GM21619 (cell line): Measurements from ENCODE around the gene USP36.
"Not testable (repeated sequence)": the region's sequence is repeated elsewhere in the genome, so short reads cannot be mapped to it uniquely, and the experiment has no call there.

Source experiments
- ATAC-seq: cut with Tn5 transposase; IDR thresholded peaks from one replicate; pipeline ENCODE4 v1.9.1; 2021; ENCODE audit not compliant: unreplicated experiment

Gene USP36

DNA sequence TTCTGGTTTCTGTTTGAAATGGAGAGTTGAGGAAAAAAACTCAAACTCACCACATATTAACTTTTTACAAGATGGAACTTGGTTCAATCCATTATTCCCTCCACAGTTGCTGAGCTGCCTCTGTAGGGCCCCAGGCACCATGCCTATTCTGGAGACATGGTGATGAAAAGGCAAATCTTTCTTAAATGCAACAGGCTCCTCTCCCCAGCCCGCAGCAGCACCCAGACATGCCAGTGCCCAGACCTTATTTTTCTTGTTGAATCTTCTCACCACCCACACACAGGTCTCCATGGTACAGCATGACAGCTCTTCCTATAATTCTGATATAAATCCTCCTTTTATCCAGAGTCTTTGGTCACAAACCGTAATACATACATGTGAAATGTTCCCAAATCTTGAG is 66.2 kb downstream of the USP36 start:
- no peak for ATAC-seq

DNA sequence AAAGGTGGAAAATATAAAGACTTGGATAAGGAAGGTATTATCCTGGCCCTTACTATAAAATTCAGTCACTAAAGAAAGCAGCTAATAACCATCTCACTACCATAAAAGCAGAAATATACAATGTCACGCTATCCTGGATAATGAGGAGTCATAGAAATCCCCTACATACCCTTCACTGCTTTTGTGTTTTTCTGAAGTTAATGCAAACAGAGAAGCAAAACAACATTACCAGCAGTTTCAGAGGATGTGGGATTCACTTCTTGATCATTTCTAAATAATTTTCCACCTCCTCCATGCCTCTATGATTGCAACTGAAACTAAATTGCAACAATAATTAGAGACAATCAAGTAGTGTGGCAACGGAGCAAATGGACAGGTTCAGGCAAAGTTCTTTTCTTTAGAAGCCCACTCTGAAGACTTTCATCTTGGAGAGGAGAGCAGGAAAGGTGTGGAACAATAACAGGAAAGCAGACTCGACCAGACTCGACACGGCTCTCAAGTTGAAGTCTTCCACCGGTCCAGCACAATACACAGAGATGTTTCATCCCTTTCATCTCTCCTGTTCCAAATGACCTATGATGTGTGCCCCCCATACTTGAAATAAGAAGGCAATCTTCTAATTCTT is 68.7 kb downstream of the USP36 start:
- ATAC-seq, result no peak

DNA sequence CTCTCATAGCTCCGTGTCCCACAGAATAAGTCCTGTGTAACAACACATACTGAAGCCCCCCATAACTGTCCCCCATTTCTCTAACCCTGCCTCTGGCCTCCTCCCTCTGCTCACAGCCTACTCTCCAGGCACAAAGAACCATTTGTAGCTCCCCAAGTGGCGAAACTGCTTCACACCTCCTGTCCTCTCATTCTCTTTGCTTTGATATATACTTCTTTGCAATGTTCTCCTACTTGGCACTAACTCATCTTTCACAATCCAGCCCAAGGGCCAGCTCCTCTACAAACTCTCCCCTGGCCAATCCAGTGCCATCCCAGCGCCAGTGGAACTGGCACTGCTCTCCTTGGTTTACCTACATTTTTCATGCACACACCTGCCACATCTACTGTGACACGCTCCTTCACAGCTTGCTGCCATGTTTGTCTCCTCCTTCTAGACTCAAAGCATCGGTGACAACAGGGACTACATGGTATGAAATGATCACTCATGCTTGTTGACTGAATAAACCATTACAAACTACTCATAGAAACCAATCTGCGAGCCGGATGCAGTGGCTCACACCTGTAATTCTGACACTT is 71.3 kb downstream of the USP36 start:
- no peak for ATAC-seq

DNA sequence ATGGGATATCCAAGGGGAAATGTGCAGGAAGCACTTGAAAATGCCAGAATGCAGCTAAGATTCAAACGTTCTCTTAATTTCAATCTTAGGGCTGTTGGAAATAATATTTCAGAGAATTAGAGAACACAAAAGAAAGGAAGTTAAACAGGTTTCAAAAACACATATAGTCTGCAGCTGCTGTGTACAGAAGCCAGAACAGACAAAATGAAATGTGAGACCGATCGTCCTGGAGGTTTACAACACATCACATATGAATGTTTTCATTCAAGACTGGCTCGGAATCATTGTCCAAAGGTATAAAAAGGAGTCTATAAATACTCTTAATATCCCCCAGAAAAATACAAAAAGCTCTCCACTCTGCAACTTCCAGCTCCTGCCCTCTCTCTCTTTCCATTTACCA is 72.8 kb downstream of the USP36 start:
- no peak for ATAC-seq

DNA sequence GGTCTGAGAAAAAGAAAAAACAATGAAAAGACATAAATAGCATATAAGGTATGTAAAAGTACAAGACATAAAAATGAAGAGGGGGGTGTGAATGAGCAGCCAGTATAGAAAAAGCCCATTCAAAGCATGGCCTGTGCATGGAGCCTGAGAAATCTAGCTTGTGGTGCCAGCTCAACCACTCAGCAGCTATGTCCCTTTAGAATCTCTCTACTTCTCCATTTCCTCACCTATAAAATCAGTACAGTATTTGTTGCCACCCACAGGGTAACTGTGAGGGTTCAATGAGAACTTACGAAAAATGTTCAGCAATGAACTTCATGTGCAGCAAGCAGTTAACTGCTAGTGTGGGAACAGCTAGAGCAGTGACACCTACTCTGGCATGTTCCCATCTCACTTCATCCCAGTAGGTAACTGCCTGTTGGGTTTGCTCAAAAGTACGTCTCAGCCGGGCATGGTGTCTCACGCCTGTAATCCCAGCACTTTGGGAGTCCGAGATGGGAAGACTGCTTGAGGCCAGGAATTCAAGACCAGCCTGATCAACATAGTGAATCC is 73.8 kb downstream of the USP36 start:
- no peak for ATAC-seq

DNA sequence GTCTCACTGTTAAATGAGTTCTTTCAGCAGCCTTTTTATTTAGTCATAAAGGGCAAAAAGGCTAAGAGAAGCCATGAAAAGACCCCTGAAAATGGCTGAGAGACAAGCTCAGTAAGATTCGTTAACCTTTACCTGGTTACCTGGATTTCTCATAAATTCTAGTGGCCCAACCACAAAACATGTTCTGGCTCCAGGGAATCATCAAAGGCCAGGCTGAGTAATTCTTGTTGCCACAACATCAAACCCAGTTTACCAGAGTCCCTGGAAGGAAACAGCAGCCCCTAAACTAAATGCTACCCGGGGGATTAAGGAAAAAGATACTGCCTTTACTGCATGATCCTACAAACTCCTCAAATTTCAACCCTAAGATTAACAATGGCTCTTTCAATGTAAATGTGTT is 74.4 kb downstream of the USP36 start:
- ATAC-seq, result no peak

DNA sequence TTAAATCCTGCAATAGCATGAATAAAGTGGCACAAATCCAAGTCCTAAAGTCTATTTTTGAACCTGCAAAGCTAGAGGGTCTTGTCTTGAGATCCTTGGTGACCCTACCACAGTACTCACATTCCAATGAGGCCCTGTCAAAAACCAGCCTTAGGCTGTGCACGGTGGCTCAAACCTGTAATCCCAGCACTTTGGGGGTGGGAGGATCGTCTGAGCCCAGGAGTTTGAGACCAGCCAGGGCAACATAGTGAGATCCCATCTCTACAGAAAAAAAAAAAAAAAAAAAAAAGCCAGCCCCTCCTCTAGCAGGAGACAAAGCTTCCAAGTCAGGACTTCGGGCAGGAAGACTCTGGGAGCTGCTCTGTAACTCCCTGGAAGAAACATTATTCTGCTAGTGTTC is 74.8 kb downstream of the USP36 start:
- ATAC-seq, result no peak

DNA sequence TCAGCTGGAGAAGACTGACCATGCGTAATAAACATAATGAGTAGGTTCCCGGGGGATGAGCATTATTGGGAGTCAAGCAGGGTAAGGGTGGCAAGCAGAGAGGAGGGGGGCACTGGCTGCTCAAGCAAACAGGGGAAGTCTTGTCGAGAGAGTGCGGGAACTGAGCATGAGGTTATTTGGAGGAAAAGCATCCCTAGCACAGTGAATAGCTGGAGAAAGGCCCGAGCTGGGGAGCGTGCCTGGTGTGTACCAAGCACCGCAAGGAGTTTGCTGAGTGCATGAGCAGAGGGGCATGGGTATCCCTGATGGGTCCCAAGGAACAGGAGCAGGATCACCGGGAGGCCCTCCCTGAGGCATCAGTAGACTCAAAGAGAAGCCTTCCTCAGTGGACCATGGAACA is 75.7 kb downstream of the USP36 start:
- no peak for ATAC-seq

DNA sequence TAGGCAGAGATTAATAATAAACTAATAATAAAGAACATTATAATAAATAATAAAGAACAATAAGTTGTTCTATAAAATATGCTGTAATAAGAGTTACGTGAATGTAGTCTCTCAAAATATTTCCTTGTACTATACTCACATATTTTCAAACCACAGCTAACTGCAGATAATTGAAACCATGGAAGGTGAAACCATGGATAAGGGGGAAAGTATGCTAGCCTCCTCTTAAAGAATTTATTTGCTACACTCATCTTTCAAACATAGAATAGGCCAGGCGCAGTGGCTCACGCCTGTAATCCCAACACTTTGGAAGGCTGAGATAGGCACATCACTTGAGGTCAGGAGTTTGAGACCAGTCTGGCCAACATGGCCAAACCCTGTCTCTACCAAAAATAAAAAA is 77.1 kb downstream of the USP36 start:
- ATAC-seq, result no peak

DNA sequence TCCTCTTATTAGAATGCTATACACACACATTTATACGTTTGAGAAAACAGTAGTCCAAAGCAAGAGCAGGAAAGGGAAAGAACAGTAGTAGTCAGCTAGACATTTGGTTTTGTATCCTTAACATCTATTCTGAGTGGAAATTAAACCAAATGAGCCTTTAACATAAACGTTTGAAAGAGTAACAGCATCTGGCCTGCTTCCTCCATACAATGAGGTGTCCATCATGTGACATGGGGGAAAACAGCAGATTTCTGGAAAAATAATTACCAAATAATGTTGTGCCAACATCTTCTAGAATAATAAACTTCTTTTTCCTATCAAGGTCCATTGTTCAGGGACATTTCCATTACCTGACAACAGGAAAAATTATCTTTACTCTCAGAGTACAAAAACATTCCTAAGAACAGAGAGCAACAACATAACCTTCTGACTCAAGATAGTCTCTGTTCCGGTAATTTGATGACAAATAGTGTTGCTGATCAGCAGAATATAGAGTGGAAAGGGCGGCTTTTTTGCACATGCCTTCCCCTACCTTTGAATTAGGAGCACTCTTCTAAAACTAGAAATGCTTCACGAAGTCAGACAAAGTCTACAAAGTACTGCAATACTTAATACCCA is 78.7 kb downstream of the USP36 start:
- ATAC-seq, result no peak

DNA sequence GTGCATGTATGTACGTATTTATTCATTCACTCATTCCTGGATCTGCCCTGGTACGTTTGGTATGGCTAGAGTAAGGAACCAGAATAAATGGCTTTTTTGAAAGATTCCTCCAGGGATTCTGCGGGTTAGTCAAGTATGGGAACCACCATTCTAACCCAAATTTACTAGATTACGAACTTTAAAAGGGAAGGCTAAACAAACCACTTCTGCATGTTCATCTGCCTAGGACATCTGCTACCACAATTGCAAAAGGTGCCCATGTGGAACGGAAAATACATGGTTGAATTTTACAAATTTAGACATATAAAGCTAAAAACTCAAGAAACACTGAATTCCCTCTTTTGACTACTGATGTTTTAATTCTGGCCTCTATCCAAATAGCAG is 80.7 kb downstream of the USP36 start:
- no peak for ATAC-seq

DNA sequence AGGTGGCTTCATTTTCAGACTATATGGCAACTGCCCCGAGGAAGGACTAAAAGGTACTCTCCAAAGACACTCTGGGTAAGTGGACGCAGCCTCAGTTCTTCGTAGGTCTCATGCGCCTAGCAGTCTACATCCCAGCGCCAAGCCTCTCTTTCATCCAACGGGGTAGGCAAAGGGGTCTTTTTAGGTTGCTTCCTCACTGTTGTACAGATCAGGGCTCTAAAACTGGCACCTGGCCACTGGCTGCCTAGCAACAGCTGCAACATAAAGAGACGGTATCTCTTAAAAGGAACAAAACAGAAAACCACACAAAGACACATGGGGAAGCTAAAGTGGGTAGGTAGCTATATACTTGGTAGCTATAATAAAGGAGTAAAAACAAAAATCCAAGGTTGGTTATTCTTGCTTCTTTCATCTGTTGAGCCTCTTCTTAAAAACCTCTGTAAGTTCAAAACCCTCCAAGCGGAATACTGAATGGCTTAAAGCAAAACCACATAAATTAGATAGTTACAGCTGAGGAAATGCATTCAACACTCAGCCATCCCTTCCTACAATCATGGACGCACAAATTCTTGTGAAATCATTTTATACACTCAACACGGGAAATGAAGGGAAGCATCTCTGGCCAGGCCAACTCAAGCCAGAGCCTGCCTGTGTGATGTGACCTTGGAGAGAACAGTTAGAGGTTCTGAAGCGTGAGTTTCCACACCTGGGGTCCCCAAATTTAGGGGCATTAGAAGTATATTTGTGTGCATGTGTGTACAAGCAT is 81.2 kb downstream of the USP36 start:
- ATAC-seq, result no peak

DNA sequence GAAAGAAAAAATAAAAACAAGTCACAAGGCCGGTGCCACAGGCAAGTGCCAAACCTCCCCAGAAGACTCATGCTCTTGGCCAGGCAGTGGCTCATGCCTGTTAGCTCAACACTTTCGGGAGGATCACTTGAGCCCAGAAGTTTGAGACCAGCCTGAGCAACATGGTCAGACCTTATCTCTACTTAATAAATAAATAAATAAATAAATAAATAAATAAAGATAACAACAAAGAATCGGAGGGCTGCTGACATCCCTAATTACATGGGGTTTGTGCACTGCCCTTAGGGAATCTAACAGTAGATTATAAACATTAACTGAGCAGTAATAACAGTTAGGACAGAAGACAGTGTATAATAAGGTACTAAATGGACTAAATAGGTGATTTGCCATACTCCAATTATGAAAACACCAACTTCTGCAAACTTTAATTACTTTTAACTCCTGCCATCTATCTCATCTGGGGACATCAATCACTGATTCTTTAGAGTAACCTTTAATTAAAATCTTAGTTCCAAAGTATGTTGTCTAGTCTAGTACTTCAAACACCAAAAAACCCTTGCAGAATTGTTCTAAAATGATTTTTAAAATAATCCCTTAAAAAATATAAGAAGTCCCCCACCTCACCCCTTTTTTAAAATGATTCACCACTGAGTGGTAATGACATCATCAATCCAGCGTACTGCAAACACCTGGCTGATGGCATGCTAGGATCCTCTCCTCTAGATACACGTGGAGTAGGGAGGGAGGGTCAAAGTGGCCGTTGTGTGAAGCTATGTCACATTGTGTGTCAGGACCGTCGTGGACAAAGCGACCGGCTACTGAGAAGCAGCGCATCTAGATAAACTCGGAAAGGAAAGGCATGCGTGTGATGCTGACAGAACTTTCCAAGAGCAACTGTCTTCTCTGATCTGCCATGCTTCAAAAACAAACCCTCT is 87.0 kb downstream of the USP36 start:
- no peak for ATAC-seq

DNA sequence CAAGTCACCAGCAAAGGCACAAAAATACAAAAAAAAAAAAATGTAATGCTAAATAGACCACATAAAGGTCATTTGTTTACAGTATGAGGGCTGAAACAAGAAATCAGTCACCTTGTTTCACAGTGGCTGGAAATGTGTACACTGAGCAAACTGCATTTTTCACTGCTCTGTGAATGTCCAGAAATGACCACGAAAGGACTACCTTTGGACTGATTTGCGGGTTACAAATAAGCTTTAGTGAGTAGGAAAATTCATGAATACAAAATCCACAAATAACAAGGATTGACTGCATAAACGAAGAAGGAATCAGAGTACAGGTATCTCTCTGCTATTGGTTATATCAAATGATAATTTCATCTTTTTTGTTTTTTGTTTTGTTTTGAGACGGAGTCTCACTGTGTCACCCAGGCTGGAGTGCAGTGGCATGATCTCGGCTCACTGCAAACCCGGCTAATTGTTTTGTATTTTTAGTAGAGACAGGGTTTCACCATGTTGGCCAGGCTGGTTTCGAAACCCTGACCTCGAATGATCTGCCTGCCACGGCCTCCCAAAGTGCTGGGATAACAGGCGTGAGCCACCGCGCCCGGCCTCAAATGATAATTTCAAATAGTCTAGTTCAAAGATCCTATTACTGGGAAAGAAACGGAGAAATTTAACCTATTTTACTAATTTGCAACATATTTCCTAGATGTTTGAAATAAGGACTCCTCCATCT is 89.0 kb downstream of the USP36 start:
- no peak for ATAC-seq

DNA sequence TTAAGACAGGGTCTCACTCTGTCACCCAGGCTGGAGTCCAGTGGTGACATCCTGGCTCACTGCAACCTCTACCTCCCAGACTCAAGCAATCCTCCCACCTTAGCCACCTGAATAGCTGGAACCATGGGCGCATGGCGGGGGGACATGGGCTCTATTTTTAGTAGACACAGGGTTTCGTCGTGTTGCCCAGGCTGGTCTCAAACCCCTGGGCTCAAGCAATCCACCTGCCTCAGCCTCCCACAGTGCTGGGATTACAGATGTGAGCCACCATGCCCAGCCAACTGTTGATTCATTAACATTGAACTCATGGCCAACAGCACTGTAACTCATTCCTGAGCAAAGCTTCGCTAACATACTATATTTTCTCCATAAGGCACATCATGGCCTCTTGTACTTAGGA is 89.6 kb downstream of the USP36 start:
- ATAC-seq, result not testable (repeated sequence)

DNA sequence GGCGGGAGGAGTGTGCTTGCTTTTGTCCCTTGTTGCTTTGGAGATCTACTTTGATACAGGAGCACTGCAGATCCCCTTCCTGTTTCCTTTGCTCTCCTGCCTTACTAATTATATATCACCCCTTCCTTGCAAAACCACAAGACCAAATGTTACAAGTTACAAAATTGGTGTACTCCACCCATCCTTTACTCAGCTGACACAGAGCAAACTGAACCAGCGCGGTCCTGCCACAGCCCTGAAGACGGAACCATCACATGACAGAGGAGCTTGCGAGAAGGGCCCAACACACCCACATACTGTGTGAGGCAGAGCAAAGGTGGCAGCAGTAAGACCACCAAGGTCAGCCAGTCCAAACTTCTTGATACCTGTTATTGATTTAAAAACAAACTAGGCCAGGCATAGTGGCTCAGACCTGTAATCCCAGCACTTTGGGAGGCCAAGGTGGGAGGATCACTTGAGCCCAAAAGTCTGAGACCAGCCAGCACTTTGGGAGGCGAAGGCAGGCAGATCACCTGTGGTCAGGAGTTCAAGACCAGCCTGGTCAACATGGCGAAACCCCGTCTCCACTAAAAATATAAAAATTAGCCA is 91.8 kb downstream of the USP36 start:
- peak; percentile 46 for ATAC-seq

DNA sequence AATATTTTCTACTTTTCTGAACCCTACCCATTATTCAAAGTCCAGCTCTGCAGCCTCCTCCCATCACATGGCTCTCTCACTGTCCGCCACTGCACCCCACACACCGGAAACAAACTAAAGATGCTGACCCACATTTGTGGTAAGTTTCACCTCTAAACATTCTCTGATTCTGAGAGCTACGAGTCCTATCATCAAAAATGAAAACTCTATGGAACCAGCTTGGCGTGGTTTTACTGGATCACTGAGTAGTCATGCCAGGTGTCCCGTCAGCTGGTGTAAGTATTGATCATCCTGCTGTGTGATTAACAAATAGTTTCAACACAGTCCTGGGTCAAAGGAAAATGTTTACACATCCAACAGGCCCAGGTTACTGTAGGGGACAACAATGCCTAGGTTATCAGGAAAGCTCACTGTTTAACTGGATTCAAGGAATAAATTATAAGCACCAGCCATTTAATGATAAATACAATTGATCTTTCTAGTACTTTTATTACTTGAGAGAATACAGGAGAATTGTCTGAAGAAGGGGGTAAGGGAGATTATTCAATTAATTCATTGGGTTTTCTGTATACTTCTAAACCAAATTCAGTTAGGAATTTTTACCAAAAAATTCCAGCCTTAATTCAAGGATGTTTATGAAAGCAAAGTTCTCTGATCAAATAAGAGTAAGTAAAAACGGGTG is 92.4 kb downstream of the USP36 start:
- ATAC-seq, result peak; percentile 60

DNA sequence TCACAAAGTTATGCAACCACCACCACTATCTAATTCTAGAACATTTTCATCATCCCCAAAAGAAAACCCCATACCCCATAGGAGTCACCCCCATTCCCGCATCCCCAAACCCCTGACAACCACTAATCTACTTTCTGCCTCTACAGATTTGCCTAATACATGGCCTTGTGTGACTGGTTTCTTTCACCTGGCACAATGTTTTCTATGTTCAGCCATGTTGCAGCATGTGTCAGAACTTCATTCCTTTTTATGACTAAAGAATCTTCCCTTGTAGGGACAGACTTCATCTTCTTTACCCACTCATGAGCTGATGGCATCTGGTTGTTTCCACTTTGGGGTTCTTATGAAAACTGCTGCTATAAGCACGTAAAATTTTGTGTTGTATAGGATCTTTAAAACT is 93.1 kb downstream of the USP36 start:
- ATAC-seq, result no peak

DNA sequence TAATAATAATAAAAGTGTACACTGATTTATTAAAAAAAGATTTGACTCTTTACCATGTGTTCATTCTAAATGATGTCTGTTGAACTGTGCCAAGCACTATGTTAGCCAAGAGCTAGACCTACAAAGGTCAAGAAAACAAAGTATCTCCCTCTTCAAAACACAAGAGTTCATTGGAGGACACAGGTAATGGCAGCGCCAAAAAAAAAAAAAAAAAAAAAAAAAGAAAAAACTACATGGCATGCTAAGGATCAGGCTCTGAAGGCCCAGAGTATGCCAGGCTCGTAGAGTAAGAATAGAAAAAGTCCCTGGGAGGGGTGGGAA is 93.7 kb downstream of the USP36 start:
- ATAC-seq, result no peak
